Mucosa of descending colon (tissue), 3 donors: ENCODE results near the gene PLCD3. TPM values are rescaled to one million over a fixed set of nuclear protein-coding genes. Genes with fewer than 3 reads are reported as not detected.

Source experiments
- ATAC-seq: fragments of 200-7000 bp; cut with Tn5 transposase; one replicate; pipeline ENCODE4 v1.9.1; 2020; ENCODE audit warnings: mild to moderate bottlenecking, moderate library complexity
- DNase-seq, 3 donors: peaks; one replicate each; pipeline ENCODE4 v3.0.0-alpha.2; 2020
- H3K36me3 ChIP-seq: fragments of 200-600 bp; one replicate; pipeline ENCODE4 v1.8.0; 2021; ENCODE audit warnings: low read depth, mild to moderate bottlenecking
- H3K4me1 ChIP-seq: fragments of 200-600 bp; one replicate; pipeline ENCODE4 v1.8.0; 2021; ENCODE audit warnings: low read depth, mild to moderate bottlenecking
- H3K4me3 ChIP-seq: fragments of 200-600 bp; one replicate; pipeline ENCODE4 v1.8.0; 2021; ENCODE audit warnings: mild to moderate bottlenecking
- H3K9me3 ChIP-seq: fragments of 200-600 bp; one replicate; pipeline ENCODE4 v1.8.0; 2021; ENCODE audit warnings: mild to moderate bottlenecking
- CTCF ChIP-seq: fragments of 200-600 bp; IDR thresholded peaks from one replicate; pipeline ENCODE4 v1.8.0; 2022; ENCODE audit warnings: antibody characterized with exemption, mild to moderate bottlenecking
- intact Hi-C, 2 donors: fragments of 100-400 bp; cut with DNase I in 1 of 2; cut with micrococcal nuclease in 1 of 2; formaldehyde crosslinking; loops; one replicate each; pipeline versions ENCODE4 v1.11.0 to v1.11.1; 2022; cut with DNase I, micrococcal nuclease
- microRNA-seq: library from miRNA; unstranded; fragments of <30 nt; microRNA quantifications from one replicate; pipeline ENCODE4, GENCODE V29; 2019
- total RNA-seq, 3 donors: library from RNA; stranded (reverse); fragmentation: NEBNext Ultra II Directional in 2 of 3; extraction: Animal tissue kit (Norgen Biotek cat#: 25700) in 2 of 3; gene quantifications; one replicate each; pipeline versions ENCODE4 v1.2.1 to v1.2.4, GENCODE V29; 2021 to 2023
- donor health status: DM: no; HTN: no; CAD: no; lungs with moderate emphysema.
- donor health status: DM: no; HTN: no; CAD: no.
- donor health status: DM: no; HTN: yes; CAD: no.

The PLCD3 gene
- total RNA-seq, 3 donors from 2014 or later = 205 to 562 (median 232) TPM

- Histone ChIP-seq H3K9me3 (no peaks in the 10 kb centered on the region), H3K4me3 (peak overlapping the region; percentile 56), H3K36me3 (no peaks in the 10 kb centered on the region), H3K4me1 (peaks cover 60% of the 10 kb centered on the region)
- peak; percentile 60 for ATAC-seq
- DNase-seq = no peak
- intact Hi-C loops = no loop called here
- no peak for TF ChIP-seq CTCF
Measured at GRCh38 chr17:45061606-45062205, 70.6 kb downstream of the PLCD3 start.

GRCh38 chr17:45060797-45061605 lies 71.3 kb downstream of the PLCD3 start, which contains the start of gene NMT1:
TSS of gene NMT1 (plus strand) at chr17:45061317. CDS start at chr17:45061330, 13 bp downstream.
- peak; percentile 94 to 98 (median 97) for DNase-seq
- intact Hi-C loops = no loop called here
- no peaks in the 10 kb centered on the region for H3K36me3 ChIP-seq
- no peaks in the 10 kb centered on the region for H3K9me3 ChIP-seq
- H3K4me3 ChIP-seq = peak within 1 kb of the TSS; percentile 56
- peak; percentile 94 for ATAC-seq
- peaks cover 54% of the 10 kb centered on the region for H3K4me1 ChIP-seq
- TF ChIP-seq CTCF = no peak

- H3K9me3 ChIP-seq = no peaks in the 10 kb centered on the region
- H3K4me3 ChIP-seq = peak overlapping the region; percentile 56
- H3K4me1 ChIP-seq = peaks cover 49% of the 10 kb centered on the region
- DNase-seq (no peak), ATAC-seq (peak; percentile 1)
- no peaks in the 10 kb centered on the region for H3K36me3 ChIP-seq
- TF ChIP-seq CTCF = no peak
- intact Hi-C loops = no loop called here
Measured at GRCh38 chr17:45060382-45060796, 71.9 kb downstream of the PLCD3 start.

Small RNA genes lying within 50 kb of the gene (microRNA-seq; reads per million reads assigned to microRNA genes)
- gene MIR6784 = not detected

Other genes starting within 250 kb of the PLCD3 start
- gene EFTUD2, start 233.1 kb downstream of the PLCD3 start, total RNA-seq = 10 to 100 TPM; 66.3 to 88.1 (median 82.0) TPM
- gene GFAP, start 217.0 kb downstream of the PLCD3 start, total RNA-seq = under 1 TPM in 2 of 3 donors, not detected in 1; 0.23 to 0.47 TPM
- gene KIF18B, start 184.7 kb downstream of the PLCD3 start, total RNA-seq = 10 to 100 TPM in 1 of 3 donors, 1 to 10 TPM in 2; 2.2 to 10.3 (median 4.6) TPM
- 1 to 10 TPM in 1 of 3 donors, under 1 TPM in 2; 0.29 to 6.5 (median 0.60) TPM for gene C1QL1, start 164.2 kb downstream of the PLCD3 start, total RNA-seq
- 10 to 100 TPM; 21.6 to 29.0 (median 24.8) TPM for gene DCAKD, start 80.9 kb downstream of the PLCD3 start, total RNA-seq
- gene NMT1, start 71.2 kb downstream of the PLCD3 start, total RNA-seq = 10 to 100 TPM; 47.0 to 94.0 (median 76.1) TPM
- 10 to 100 TPM; 18.1 to 28.7 (median 26.3) TPM for gene ACBD4, start 3.2 kb upstream of the PLCD3 start, total RNA-seq
- 10 to 100 TPM; 36.7 to 98.2 (median 37.0) TPM for gene HEXIM1, start 16.0 kb upstream of the PLCD3 start, total RNA-seq
- 1 to 10 TPM; 3.9 to 9.6 (median 4.5) TPM for gene HEXIM2, start 29.4 kb upstream of the PLCD3 start, total RNA-seq
- 10 to 100 TPM in 2 of 3 donors, 1 to 10 TPM in 1; 7.4 to 18.1 (median 17.3) TPM for gene FMNL1, start 89.4 kb upstream of the PLCD3 start, total RNA-seq
- under 1 TPM in 2 of 3 donors, not detected in 1; 0.19 to 0.22 TPM for gene SPATA32, start 129.6 kb upstream of the PLCD3 start, total RNA-seq
- 10 to 100 TPM; 16.6 to 27.9 (median 18.0) TPM for gene MAP3K14, start 184.5 kb upstream of the PLCD3 start, total RNA-seq